A549 (cell line): ENCODE results near the gene UBR2. TPM values are rescaled to one million over a fixed set of nuclear protein-coding genes. Genes with fewer than 3 reads are reported as not detected.

Source experiments
- ATAC-seq, 2 experiments: fragments of 200-7000 bp in 1 of 2; fragments of >200 bp in 1 of 2; cut with Nextera tagmentation in 1 of 2; cut with Tn5 transposase in 1 of 2; 3 replicates each; pipeline versions ENCODE4 v1.8.0 to v1.9.1; 2018 to 2020; ENCODE audit warnings: mild to moderate bottlenecking in 1 of 2, moderate library complexity in 1 of 2
- CTCF ChIA-PET: fragments of 300-600 bp; sonication (Branson Sonifier 250); formaldehyde crosslinking; extraction: SDS; loops from one replicate; lab custom pipeline; 2021; ENCODE audit warnings: antibody characterized with exemption, inconsistent platforms; lab: Yijun Ruan, JAX
- POLR2A ChIA-PET: fragments of 350-600 bp; formaldehyde crosslinking; extraction: SDS; loops from one replicate; lab custom pipeline; 2021; ENCODE audit warnings: antibody characterized with exemption, inconsistent platforms; lab: Yijun Ruan, JAX
- DNase-seq, 2 experiments: peaks; one replicate each; pipeline versions ENCODE4 v3.0.0 to v3.0.0-alpha.2; 2011 to 2016; ENCODE audit warnings: low read depth in 1 of 2, low spot score in 1 of 2
- FAIRE-seq: peaks from 2 replicates; lab custom pipeline; 2011; peaks lifted over from hg19 to GRCh38; lab: Jason Lieb, UNC
- H3K27ac ChIP-seq, 2 experiments: fragments of >200 bp; sonication (Bioruptor Twin); formaldehyde crosslinking; 3 replicates each; pipeline ENCODE4 v1.5.1; 2016 to 2017
- H3K4me1 ChIP-seq: fragments of >200 bp; sonication (Bioruptor Twin); formaldehyde crosslinking; 3 replicates; pipeline ENCODE4 v1.6.1; 2016
- H3K4me2 ChIP-seq: fragments of >200 bp; sonication (Bioruptor Twin); formaldehyde crosslinking; 3 replicates; pipeline ENCODE4 v1.6.1; 2016
- H3K4me3 ChIP-seq: fragments of >200 bp; sonication (Bioruptor Twin); formaldehyde crosslinking; 3 replicates; pipeline ENCODE4 v1.5.1; 2016
- H3K9me3 ChIP-seq: fragments of >200 bp; sonication (Bioruptor Twin); formaldehyde crosslinking; 3 replicates; pipeline ENCODE4 v1.6.1; 2016
- ATOH8 ChIP-seq: fragments of 250-450 bp; sonication (Bioruptor Pico); IDR thresholded peaks from 2 replicates; pipeline ENCODE4 v1.5.0; 2020; ENCODE audit warnings: low read depth, mild to moderate bottlenecking, moderate library complexity
- CBX8 ChIP-seq: fragments of 200-600 bp; sonication (generic); IDR thresholded peaks from 2 replicates; pipeline ENCODE4 v1.6.1; 2016
- CHD4 ChIP-seq: fragments of 200-600 bp; sonication (generic); IDR thresholded peaks from 2 replicates; pipeline ENCODE4 v1.6.1; 2016; ENCODE audit warnings: antibody characterized with exemption, mild to moderate bottlenecking, borderline replicate concordance
- ELK1 ChIP-seq: fragments of 150-350 bp; IDR thresholded peaks from 2 replicates; pipeline ENCODE4 v1.6.1; 2014; ENCODE audit warnings: low read depth, mild to moderate bottlenecking, low read length
- HES2 ChIP-seq: fragments of >200 bp; sonication (Bioruptor Twin); formaldehyde crosslinking; IDR thresholded peaks from 2 replicates; pipeline ENCODE4 v1.6.1; 2016
- HOXB5 ChIP-seq: fragments of 250-450 bp; sonication (Bioruptor Pico); IDR thresholded peaks from 2 replicates; pipeline ENCODE4 v1.5.0; 2020; ENCODE audit warnings: mild to moderate bottlenecking, moderate library complexity
- JUN ChIP-seq, 2 experiments: fragments of >200 bp; sonication (Bioruptor Twin); formaldehyde crosslinking; IDR thresholded peaks; 2 replicates in 1 of 2; 3 replicates in 1 of 2; pipeline ENCODE4 v1.6.1; 2016 to 2017
- KDM1A ChIP-seq: fragments of 200-600 bp; sonication (generic); IDR thresholded peaks from 2 replicates; pipeline ENCODE4 v1.6.1; 2016; ENCODE audit warnings: low read depth, mild to moderate bottlenecking
- MAX ChIP-seq: IDR thresholded peaks from 2 replicates; pipeline ENCODE4 v1.6.1; 2012
- PBX3 ChIP-seq: IDR thresholded peaks from 2 replicates; pipeline ENCODE4 v1.6.1; 2012
- RARB ChIP-seq: fragments of 250-450 bp; sonication (Bioruptor Pico); IDR thresholded peaks from 2 replicates; pipeline ENCODE4 v1.8.0; 2021; ENCODE audit warnings: mild to moderate bottlenecking, moderate library complexity
- RFX5 ChIP-seq: fragments of 450-650 bp; IDR thresholded peaks from 2 replicates; pipeline ENCODE4 v1.7.1; 2014; ENCODE audit warnings: antibody characterized with exemption, mild to moderate bottlenecking, moderate library complexity
- SREBF2 ChIP-seq: fragments of 450-650 bp; IDR thresholded peaks from 2 replicates; pipeline ENCODE4 v1.6.1; 2014; ENCODE audit warnings: mild to moderate bottlenecking, moderate library complexity
- TFCP2L1 ChIP-seq: fragments of 250-450 bp; sonication (Bioruptor Pico); IDR thresholded peaks from 2 replicates; pipeline ENCODE4 v1.5.0; 2021; ENCODE audit warnings: mild to moderate bottlenecking
- USF2 ChIP-seq: fragments of 450-650 bp; IDR thresholded peaks from 2 replicates; pipeline ENCODE4 v1.6.1; 2014; ENCODE audit warnings: antibody characterized with exemption
- ZC3H11A ChIP-seq: fragments of 450-650 bp; IDR thresholded peaks from 2 replicates; pipeline ENCODE4 v1.6.1; 2014; ENCODE audit warnings: antibody characterized with exemption, mild to moderate bottlenecking
- ZSCAN20 ChIP-seq: fragments of 250-450 bp; sonication (Bioruptor Pico); IDR thresholded peaks from 2 replicates; pipeline ENCODE4 v1.8.0; 2022; ENCODE audit warnings: mild to moderate bottlenecking, moderate library complexity
- WGBS: methylation state at CpG from one replicate; pipeline ENCODE4 v1.1.6; 2017; ENCODE audit errors: missing lambda C conversion rate; 5-methylcytosine and 5-hydroxymethylcytosine counted together
- polyA plus RNA-seq, 4 experiments: library from polyadenylated mRNA; depleted of rRNA in 3 of 4; stranded (reverse); fragments of >200 nt; fragmentation: RNase III in 1 of 4; extraction: RNeasy Plus Mini Kit Qiagen cat#74134 plus additional on column Dnase treatment in 1 of 4; gene quantifications; 2 replicates in 3 of 4; 3 replicates in 1 of 4; pipeline ENCODE4 v1.2.3, GENCODE V29; 2011 to 2017

Gene UBR2
- polyA plus RNA-seq, 2 of the 4 experiments (the other 2 are of a cell fraction): 5.5 to 15.2 TPM

- 88% methylated on average over 26 of the region's 52 CpGs for WGBS
- Histone ChIP-seq H3K9me3 (0 out of 3 replicates have a peak, but pooled peaks cover 2% of the 10 kb centered on the region), H3K4me1 (peaks cover 8% of the 10 kb centered on the region; the same call in 2 of the 3 replicates), H3K27ac (no peak overlapping the region), H3K4me2 (peak overlapping the region; percentile 61; the same call in 1 of the 3 replicates), H3K4me3 (no peak overlapping the region)
- peak in 1 of 2 experiments; percentile 47; a peak in 4 of 6 replicates for ATAC-seq
- no peak for DNase-seq
- ChIA-PET CTCF (interaction anchor here (0.6 to 6.9 kb wide), 20 partner anchors 10 to 504 kb away, joined by 3 to 37 read pairs (median 6); partner anchors contain the start of gene TBCC), POLR2A (interaction anchor here (2.7 kb wide), 1 partner anchor 20 kb away, joined by 16 read pairs; the partner anchor contains the start of gene TBCC)
- FAIRE-seq: no peak
- TF ChIP-seq HOXB5 (no peak), CHD4 (no peak), TFCP2L1 (CRISPR knock-in tag) (no peak), CBX8 (no peak), ATOH8 (CRISPR knock-in tag) (no peak), ZC3H11A (no peak), SREBF2 (no peak), USF2 (no peak), MAX (no peak), KDM1A (no peak)
Observed at GRCh38 chr6:42727087-42727611, 163.3 kb downstream of the UBR2 start.

- no peak; a peak in 1 of 6 replicates for ATAC-seq
- no peak overlapping the region for H3K4me3 ChIP-seq
Observed at GRCh38 chr6:42727627-42728026, 163.8 kb downstream of the UBR2 start.

More at GRCh38 chr6:42727627-42728026, 163.8 kb downstream of the UBR2 start:
- CTCF ChIA-PET: interaction anchor here (0.8 to 6.9 kb wide), 17 partner anchors 9 to 180 kb away, joined by 3 to 37 read pairs (median 4); partner anchors contain the start of gene TBCC
- Histone ChIP-seq H3K9me3 (peaks cover 7% of the 10 kb centered on the region; the same call in 1 of the 3 replicates), H3K4me1 (peaks cover 8% of the 10 kb centered on the region; the same call in 2 of the 3 replicates), H3K27ac (no peak overlapping the region), H3K4me2 (no peak overlapping the region)
- TF ChIP-seq RARB (CRISPR knock-in tag) (no peak), JUN (IDR thresholded peaks at IDR 0.05) (no peak), RFX5 (no peak), CBX8 (no peak), PBX3 (no peak), ELK1 (no peak), ZSCAN20 (no peak), HES2 (no peak)
- 89% methylated on average over 13 of the region's 22 CpGs for WGBS
- POLR2A ChIA-PET: interaction anchor here (2.7 kb wide), 1 partner anchor 19 kb away, joined by 16 read pairs; the partner anchor contains the start of gene TBCC
- DNase-seq (no peak), FAIRE-seq (no peak)
